ENCODE results near the gene RBM26. TPM values are rescaled to one million over a fixed set of nuclear protein-coding genes. Genes with fewer than 3 reads are reported as not detected.

The RBM26 gene
- total and polyA plus RNA-seq, 12 donors: 7.5 to 46.8 (median 24.5) TPM

GRCh38 chr13:79287939-79288795, 117.9 kb downstream of the RBM26 start:
- no peaks in the 10 kb centered on the region for H3K4me1 ChIP-seq
- H3K27me3 ChIP-seq: no peaks in the 10 kb centered on the region
- no peaks in the 10 kb centered on the region for H3K9me3 ChIP-seq
- intact Hi-C loops (cut with DNase I): no loop called here
- H3K27ac ChIP-seq: no peak overlapping the region
- 64 to 68% methylated on average over 9 of the region's 9 CpGs for WGBS, 2 donors
- DNase-seq (no peak), ATAC-seq (no peak)
- H3K4me3 ChIP-seq: no peak overlapping the region
- no peaks in the 10 kb centered on the region for H3K36me3 ChIP-seq
- TF ChIP-seq CTCF (IDR thresholded peaks at IDR 0.05): no peak

GRCh38 chr13:79285159-79285558, 120.9 kb downstream of the RBM26 start:
- Histone ChIP-seq H3K4me1 (no peaks in the 10 kb centered on the region), H3K4me3 (no peak overlapping the region), H3K9me3 (no peaks in the 10 kb centered on the region), H3K36me3 (no peaks in the 10 kb centered on the region), H3K27me3 (no peaks in the 10 kb centered on the region), H3K27ac (no peak overlapping the region)
- no peak for TF ChIP-seq CTCF (IDR thresholded peaks at IDR 0.05)
- 65 to 66% methylated on average over 3 of the region's 3 CpGs for WGBS, 2 donors
- ATAC-seq: no peak
- intact Hi-C loops (cut with DNase I): no loop called here
- no peak for DNase-seq

- WGBS, 2 donors: 89 to 96% methylated on average over 2 of the region's 2 CpGs
- no peaks in the 10 kb centered on the region for H3K27me3 ChIP-seq
- no peaks in the 10 kb centered on the region for H3K4me1 ChIP-seq
- no peaks in the 10 kb centered on the region for H3K36me3 ChIP-seq
- intact Hi-C loops (cut with DNase I): no loop called here
- no peak for ATAC-seq
- DNase-seq: no peak
- H3K4me3 ChIP-seq: no peak overlapping the region
- no peaks in the 10 kb centered on the region for H3K9me3 ChIP-seq
- H3K27ac ChIP-seq: no peak overlapping the region
- TF ChIP-seq CTCF (IDR thresholded peaks at IDR 0.05): no peak
Measured at GRCh38 chr13:79283742-79284141, 122.3 kb downstream of the RBM26 start.

- DNase-seq (no peak), ATAC-seq (no peak)
- WGBS, 2 donors: 56 to 74% methylated on average over 3 of the region's 3 CpGs
- no peaks in the 10 kb centered on the region for H3K4me1 ChIP-seq
- H3K27me3 ChIP-seq: no peaks in the 10 kb centered on the region
- no peak for TF ChIP-seq CTCF (IDR thresholded peaks at IDR 0.05)
- H3K36me3 ChIP-seq: no peaks in the 10 kb centered on the region
- intact Hi-C loops (cut with DNase I): no loop called here
- H3K9me3 ChIP-seq: no peaks in the 10 kb centered on the region
- H3K4me3 ChIP-seq: no peak overlapping the region
- H3K27ac ChIP-seq: no peak overlapping the region
Measured at GRCh38 chr13:79282976-79283375, 123.1 kb downstream of the RBM26 start.

All from heart right ventricle (tissue), 16 donors.